ENCODE data around the gene KDM2A.

GRCh38 chr11:67276781-67277230 lies 157.7 kb downstream of the KDM2A start:
- TF ChIP-seq POLR2A (IDR thresholded peaks at IDR 0.05; ENCODE audit: low read depth, low read length) (no peak; the same call in 1 of the 2 replicates), POLR2AphosphoS5 (IDR thresholded peaks at IDR 0.05; ENCODE audit: low read depth, low read length) (0 out of 2 replicates have a peak, but pooled peaks have one; percentile 10)
